ENCODE measurements around the gene ZNF213.
"Not testable (repeated sequence)": the region's sequence is repeated elsewhere in the genome, so short reads cannot be mapped to it uniquely, and the experiment has no call there.

The ZNF213 gene

DNA sequence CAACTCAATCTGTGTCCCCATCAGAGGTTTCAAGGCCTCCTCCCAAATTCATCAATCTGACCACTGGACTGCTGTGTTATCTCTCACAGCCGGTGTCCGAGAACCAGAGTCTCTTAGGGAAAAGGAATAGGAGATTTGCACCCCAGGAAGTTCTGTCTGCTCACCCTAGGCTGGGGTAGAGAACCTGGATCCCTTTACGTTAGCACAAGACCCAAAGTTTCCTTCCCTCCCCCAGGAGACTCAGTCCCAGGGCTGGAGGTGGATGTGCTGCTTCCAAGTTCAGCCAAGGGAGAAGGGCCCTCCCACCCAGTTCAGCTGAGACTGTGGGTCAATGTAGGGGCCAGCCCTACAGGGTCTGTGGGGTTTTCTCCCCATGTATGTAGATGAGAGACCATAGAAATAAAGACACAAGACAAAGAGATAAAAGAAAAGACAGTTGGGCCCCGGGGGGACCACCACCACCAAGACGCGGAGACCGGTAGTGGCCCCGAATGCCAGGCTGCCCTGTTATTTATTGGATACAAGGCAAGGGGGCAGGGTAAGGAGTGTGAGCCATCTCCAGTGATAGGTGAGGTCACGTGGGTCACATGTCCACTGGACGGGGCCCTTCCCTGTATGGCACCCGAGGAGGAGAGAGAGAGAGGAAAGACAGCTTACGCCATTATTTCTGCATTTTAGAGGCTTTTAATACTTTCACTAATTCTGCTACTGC is 30.4 kb downstream of the ZNF213 start:
- H3K27me3 Mint-ChIP-seq, result no peaks in the 10 kb centered on the region
- H3K36me3 Mint-ChIP-seq, result no peaks in the 10 kb centered on the region
- H3K9me3 Mint-ChIP-seq, result no peaks in the 10 kb centered on the region
- H3K27ac Mint-ChIP-seq, result peak overlapping the region; percentile 46
- peaks cover 8% of the 10 kb centered on the region for H3K4me1 Mint-ChIP-seq
- H3K4me3 Mint-ChIP-seq, result peak overlapping the region; percentile 51

DNA sequence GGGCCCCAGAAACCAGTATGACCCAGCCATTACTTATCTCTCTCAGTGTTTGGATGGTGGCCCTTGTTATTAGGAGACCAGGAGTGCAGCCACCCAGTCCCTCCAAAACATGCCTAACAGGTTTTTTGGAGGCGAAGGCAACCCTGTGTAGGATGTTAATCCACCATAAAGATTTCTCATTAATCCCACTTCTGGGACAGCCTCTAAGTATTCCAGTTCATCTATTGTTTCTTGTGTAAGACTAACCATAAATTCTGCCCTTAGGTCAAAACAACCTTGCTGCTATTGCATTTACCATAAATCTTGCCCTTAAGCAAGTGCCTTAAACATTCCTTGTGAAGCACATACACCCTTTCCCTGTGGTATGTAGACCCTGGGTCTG is 31.7 kb downstream of the ZNF213 start:
- Mint-ChIP-seq H3K4me3 (no peak overlapping the region), H3K4me1 (peaks cover 19% of the 10 kb centered on the region), H3K27ac (no peak overlapping the region), H3K27me3 (peaks cover 6% of the 10 kb centered on the region), H3K9me3 (no peaks in the 10 kb centered on the region), H3K36me3 (peaks cover 2% of the 10 kb centered on the region)

DNA sequence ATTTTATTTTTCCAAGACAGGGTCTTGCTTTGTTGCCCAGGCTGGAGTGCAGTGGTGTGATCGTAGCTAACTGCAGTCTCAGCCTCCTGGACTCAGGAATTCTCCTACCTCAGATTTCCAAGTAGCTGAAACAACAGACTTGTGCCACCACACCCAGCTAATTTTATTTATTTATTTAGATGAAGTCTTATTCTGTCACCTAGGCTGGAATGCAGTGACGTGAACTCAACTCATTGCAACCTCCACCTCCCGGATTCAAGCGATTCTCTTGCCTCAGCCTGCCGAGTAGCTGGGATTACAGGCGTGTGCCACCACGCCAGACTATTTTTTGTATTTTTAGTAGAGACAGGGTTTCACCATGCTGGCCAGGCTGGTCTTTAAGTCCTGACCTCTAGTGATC is 33.9 kb downstream of the ZNF213 start:
- H3K9me3 Mint-ChIP-seq, result not testable (repeated sequence)
- H3K4me1 Mint-ChIP-seq, result peaks cover 32% of the 10 kb centered on the region

DNA sequence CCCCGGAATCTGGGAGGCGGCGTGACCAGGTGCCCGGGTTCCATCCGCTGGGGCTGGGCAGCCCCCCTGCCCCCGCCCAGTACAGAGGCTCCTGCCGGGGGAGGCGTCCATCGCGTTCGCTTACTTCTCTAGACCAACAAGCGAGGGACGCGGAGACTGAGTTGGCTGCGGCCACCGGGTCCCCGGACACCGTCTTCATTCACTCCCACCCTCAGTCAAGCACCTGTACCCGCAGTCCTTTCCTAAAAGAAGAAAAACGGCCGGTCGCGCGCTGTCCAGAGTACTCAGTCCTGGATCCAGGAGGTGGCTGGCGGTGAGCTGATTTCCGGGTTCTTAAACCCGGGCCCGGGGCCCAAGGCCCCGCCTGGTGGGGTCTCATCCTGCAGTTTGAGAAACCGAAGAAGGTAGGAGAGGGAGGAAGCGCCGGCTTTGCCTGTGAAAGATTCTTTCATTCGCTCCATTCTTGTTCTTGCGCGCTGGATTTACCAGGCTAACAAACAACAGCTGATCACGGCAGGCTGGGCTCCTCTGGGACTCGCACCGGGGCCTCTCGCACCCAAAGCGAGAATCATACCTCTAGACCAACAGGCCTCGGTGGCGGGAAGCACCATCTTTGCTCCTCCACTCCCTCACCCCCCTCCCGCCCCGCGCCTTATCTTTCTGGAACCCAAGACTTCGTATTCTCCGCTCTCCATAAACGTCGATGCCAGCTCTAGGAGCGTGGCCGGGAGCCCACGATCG is 35.8 kb downstream of the ZNF213 start:
- H3K9me3 Mint-ChIP-seq, result no peaks in the 10 kb centered on the region
- H3K36me3 Mint-ChIP-seq, result peaks cover 2% of the 10 kb centered on the region
- peaks cover 19% of the 10 kb centered on the region for H3K27me3 Mint-ChIP-seq
- peaks cover 33% of the 10 kb centered on the region for H3K4me1 Mint-ChIP-seq
- peak overlapping the region; percentile 19 for H3K27ac Mint-ChIP-seq
- H3K4me3 Mint-ChIP-seq, result peak overlapping the region; percentile 87

More for the DNA sequence above, 33.9 kb downstream of the ZNF213 start:
- H3K27me3 Mint-ChIP-seq, H3K4me3 Mint-ChIP-seq, H3K36me3 Mint-ChIP-seq, H3K27ac Mint-ChIP-seq: not testable (repeated sequence)

DNA sequence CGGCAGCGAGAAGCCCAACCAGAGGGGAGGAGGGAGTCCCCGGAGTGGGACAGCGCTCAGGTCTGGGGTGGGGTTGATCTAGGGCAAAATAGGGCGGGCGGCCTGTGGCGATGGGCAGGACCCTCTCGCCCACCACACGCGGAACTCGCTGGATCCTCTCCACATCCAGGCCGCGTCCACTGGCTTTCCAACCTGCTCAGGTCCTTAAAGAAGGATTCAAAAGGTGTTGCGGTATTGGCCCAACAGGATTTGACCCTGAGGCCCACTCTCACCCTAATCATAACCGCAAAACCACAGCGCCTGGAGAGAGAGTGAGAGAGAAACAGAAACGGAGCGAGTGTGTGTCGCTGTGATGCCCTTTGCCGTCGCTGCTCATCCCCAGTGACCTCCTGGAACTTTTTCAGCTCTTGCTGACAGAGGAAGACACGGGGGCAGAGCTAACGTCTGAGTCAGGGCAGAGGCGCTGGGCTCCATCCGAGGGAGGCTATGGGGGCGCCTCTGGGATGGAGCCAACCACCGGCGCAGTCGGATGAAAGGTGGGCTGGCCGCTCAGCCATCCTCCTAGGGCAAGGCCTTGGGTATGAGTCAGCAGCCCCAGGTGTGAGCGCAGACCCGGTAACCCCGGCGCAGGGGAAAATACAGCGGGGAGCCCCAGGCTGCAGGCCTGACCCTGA is 36.5 kb downstream of the ZNF213 start:
- Mint-ChIP-seq H3K27me3 (peaks cover 25% of the 10 kb centered on the region), H3K27ac (peak overlapping the region; percentile 62), H3K9me3 (no peaks in the 10 kb centered on the region), H3K4me1 (peaks cover 31% of the 10 kb centered on the region), H3K36me3 (peaks cover 2% of the 10 kb centered on the region), H3K4me3 (peak overlapping the region; percentile 87)

DNA sequence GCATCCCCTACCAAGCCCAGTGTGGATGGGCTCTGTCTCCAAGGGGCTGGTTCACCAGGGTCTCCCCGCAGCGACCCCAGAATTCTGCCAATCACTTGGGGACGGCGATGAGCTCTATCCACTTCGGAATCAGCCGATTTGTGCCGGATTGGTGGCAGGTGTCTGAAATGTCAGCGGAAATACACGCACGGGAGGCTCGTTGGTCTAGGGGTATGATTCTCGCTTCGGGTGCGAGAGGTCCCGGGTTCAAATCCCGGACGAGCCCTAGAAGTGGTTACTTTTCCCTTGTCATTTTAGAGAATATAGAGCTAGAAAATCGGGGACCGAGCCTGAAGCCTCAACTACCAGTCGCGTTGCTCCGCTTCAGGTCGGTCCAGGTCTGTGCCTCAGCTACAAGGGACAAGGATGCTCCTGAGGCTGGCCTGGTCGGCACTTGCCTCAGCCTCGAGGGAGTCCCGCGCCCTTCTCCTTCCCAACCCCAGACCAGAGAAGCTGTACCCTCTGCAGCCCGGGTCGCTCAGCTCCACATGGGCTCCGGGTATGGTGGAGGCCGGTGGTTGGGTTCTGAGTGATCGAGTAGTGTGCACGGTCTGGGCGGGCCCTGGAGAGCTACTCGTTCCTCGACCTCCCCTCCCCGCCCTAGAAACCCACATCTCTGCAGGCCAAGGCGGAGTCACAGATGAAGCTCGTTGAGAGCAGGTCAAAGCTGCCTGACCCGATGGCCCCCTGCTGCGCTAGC is 37.2 kb downstream of the ZNF213 start:
- Mint-ChIP-seq H3K9me3 (no peaks in the 10 kb centered on the region), H3K36me3 (peaks cover 2% of the 10 kb centered on the region), H3K27ac (peak overlapping the region; percentile 62), H3K4me1 (peaks cover 31% of the 10 kb centered on the region), H3K4me3 (peak overlapping the region; percentile 87), H3K27me3 (peaks cover 26% of the 10 kb centered on the region)

DNA sequence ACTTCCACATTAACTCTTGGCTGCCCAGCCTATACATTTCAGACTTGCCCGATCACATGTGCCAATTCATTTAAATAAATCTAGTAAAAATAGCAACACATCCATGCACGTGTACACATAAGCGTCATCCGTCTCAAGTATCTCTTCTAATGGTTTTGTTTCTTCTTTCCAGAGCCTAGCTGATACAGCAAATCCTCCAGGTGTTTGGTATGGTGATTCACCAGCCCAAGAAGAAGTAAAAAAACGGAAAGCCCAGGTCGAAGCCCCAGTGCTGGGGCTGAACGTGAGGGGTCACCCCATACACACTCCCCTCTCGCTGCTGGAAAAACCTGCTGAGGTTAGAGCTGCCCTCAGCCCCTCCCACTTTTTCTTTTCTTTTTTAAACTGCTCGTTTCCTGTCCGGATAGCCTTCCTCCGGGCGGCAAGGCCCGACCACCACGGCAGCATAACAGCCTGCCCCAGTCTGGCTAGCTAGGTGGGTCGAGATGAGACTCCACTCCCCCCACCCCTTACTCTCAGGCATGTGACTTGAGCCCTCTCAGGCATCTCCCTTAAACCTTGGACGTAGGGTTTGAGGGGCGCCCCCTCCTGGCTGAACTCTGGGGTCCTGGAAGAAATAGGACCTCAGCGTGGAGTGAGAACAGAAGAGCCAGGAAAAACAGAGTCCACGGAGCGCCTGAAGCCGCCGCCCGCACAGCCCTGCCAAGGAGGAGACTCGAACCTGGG is 39.2 kb downstream of the ZNF213 start:
- peak overlapping the region; percentile 55 for H3K4me3 Mint-ChIP-seq
- H3K9me3 Mint-ChIP-seq, result no peaks in the 10 kb centered on the region
- H3K27me3 Mint-ChIP-seq, result peaks cover 33% of the 10 kb centered on the region
- peak overlapping the region; percentile 59 for H3K27ac Mint-ChIP-seq
- H3K4me1 Mint-ChIP-seq, result peaks cover 31% of the 10 kb centered on the region
- peaks cover 2% of the 10 kb centered on the region for H3K36me3 Mint-ChIP-seq

DNA sequence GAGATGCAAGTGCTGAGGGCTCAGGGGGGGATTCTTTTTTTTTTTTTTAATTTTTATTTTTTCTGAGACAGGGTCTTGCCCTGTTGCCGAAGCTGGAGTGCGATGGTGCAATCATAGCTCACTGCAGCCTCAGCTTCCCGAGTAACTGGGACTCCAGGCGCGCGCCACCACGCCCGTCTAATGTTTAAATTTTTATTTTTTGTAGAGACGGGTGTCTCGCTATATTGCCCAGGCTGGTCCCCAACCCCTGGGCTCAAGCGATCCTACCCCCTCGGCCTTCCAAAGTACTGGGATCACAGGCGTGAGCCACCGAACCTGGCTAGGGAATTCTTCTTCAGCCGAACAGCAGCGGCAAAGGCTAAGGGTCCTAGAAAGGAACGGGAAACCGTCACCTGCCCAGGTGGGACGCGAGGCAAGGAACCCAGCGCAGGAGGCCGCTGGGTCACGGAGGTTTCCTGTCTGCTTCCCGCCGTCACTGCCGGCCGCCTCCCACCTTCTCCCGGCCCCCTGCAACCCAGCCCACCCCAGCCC is 39.9 kb downstream of the ZNF213 start:
- Mint-ChIP-seq H3K4me3 (no peak overlapping the region), H3K36me3 (peaks cover 4% of the 10 kb centered on the region), H3K9me3 (no peaks in the 10 kb centered on the region), H3K27me3 (peaks cover 38% of the 10 kb centered on the region), H3K27ac (no peak overlapping the region), H3K4me1 (peaks cover 31% of the 10 kb centered on the region)

DNA sequence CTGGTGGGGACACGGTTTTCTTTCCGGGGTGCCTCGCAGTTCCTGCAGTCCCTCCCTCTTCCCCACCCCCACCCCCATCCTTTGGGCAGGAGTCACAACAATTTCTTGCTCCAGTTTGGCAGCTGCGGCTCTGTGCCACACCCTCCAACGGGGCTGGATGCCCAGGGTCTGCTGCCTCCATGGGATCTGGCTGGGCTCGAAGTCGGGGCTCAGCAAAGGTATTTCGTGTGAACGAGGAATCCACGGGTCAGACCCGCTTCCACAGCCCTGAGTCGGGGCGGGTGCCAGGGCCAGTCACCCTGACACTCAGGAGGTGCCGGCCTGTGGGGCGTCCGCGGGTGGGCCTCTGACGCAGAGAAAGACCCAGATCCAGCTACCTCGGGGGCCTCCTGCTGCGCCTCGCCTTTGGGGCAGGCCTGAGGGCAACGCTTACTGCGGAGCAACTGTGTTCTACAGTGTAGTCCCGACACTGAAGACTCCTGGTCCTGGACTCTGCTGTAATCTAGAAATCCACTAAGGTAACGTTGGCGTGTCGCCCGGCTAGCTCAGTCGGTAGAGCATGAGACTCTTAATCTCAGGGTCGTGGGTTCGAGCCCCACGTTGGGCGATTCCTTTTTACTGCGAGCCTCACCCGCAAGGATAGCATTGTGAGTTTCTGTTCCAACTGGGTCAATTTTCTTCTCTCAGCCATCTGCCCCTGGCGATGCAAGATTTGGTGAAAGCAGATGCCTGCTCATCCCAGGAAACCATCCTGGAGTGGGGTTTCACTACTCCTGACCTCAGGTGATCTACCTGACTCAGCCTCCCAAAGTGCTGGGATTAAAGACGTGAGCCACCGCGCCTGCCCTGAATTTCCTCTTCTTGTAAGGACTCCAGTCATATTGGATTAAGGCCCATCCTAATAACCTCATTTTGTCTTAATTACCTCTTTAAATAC is 40.6 kb downstream of the ZNF213 start:
- Mint-ChIP-seq H3K27ac (no peak overlapping the region), H3K36me3 (peaks cover 4% of the 10 kb centered on the region), H3K27me3 (peaks cover 40% of the 10 kb centered on the region), H3K4me3 (peak overlapping the region; percentile 11), H3K4me1 (peaks cover 31% of the 10 kb centered on the region), H3K9me3 (no peaks in the 10 kb centered on the region)

DNA sequence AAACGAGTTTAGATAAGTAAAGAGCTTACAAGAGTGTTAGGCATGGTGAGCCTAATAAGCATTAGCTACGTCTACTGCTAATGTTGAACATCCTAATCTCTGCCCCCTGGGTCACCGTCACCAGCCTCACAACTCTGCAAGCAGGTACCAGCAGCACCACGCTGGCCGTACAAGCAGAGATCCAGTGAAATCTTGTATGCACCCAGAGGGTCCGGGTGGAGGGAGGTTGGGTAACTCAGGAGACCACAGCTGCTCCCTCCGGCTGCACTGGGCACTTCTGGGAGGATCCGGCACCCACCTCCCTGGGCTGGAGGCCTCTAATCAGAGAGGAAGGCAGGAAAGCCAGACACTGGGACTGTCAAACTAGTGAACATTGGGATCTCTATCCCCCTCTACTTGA is 44.8 kb downstream of the ZNF213 start:
- Mint-ChIP-seq H3K4me1 (peaks cover 19% of the 10 kb centered on the region), H3K9me3 (no peaks in the 10 kb centered on the region), H3K27ac (no peak overlapping the region), H3K4me3 (no peak overlapping the region), H3K36me3 (peaks cover 6% of the 10 kb centered on the region), H3K27me3 (peaks cover 54% of the 10 kb centered on the region)

DNA sequence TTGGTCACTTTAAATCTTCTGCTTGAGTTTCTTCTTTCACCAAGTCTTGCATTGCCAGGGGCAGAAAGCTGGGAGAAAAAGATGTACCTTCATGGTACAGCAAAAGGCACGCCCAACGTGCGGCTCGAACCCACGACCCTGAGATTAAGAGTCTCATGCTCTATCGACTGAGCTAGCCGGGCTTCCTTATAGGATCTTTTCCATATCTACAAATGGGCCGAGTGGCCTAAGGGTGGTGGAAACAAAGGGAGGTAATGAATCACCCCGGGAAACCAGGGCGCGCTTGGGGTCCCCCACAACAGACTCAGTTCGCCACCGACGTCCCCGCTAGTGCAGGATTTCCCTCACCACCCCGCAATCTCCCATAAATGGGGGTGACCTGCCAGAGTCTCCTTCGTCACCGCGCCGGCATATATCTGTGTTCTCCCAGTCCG is 45.6 kb downstream of the ZNF213 start:
- H3K27me3 Mint-ChIP-seq, result peaks cover 54% of the 10 kb centered on the region
- peaks cover 6% of the 10 kb centered on the region for H3K36me3 Mint-ChIP-seq
- no peaks in the 10 kb centered on the region for H3K9me3 Mint-ChIP-seq
- H3K27ac Mint-ChIP-seq, result no peak overlapping the region
- no peak overlapping the region for H3K4me3 Mint-ChIP-seq
- peaks cover 19% of the 10 kb centered on the region for H3K4me1 Mint-ChIP-seq

DNA sequence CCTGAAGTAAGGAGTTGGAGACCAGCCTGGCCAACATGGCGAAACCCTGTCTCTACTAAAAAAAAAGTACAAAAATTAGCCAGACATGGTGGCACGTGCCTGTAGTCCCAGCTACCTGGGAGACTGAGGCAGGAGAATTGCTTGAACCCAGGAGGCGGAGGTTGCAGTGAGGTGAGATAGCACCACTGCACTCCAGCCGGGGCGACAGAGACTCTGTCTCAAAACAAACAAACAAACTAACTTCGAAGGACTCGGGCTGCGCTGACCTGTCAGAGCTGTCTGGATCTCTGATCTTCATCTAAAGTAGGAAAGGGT is 47.4 kb downstream of the ZNF213 start:
- not testable (repeated sequence) for H3K9me3 Mint-ChIP-seq, H3K36me3 Mint-ChIP-seq

DNA sequence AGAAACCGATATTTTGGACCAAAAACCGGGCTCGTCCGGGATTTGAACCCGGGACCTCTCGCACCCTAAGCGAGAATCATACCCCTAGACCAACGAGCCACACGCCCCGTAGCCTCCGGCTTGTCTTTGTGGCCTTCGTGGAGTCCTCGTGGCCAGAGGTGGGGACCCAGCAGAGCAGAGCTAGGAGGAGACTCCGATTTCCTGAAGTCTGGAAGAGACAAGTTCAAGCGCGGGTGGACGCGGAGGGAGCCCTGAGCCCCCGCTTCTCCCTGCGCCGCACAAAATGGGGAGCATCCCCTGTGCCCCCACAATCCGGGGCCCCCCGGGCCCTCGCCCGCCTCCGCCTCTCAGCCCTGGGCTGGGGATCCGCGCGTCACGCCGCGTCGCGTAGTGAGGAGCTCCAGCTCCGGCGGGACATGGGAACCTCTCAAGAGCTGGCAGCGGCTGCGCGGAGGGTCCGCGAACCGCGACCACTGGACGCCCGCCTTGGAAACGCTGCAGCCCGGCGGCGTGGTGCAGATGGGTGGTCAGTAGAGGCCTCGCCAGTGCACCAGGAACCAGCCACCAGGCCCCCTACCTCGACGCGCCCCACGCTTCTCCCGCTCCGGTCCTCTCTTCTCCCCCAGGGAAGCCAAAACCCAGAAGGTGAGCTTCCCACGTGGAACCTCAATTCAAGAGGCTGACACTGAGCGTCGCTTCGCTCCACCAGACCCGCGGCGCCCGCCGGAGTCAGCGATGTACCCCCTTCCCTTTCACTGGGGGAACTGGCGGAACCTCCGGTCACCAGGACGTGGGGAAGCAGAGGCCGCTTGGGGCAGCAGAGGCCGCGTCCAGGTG is 48.0 kb downstream of the ZNF213 start:
- H3K27me3 Mint-ChIP-seq, result peaks cover 53% of the 10 kb centered on the region
- H3K4me1 Mint-ChIP-seq, result peaks cover 25% of the 10 kb centered on the region
- peak overlapping the region; percentile 98 for H3K27ac Mint-ChIP-seq
- no peaks in the 10 kb centered on the region for H3K9me3 Mint-ChIP-seq
- peak overlapping the region; percentile 82 for H3K4me3 Mint-ChIP-seq
- H3K36me3 Mint-ChIP-seq, result peaks cover 6% of the 10 kb centered on the region

More for the DNA sequence above, 47.4 kb downstream of the ZNF213 start:
- Mint-ChIP-seq H3K27ac (peak overlapping the region; percentile 98), H3K4me3 (peak overlapping the region; percentile 77), H3K4me1 (peaks cover 19% of the 10 kb centered on the region), H3K27me3 (peaks cover 51% of the 10 kb centered on the region)

All from activated naive CD4-positive, alpha-beta T cell treated with anti-CD3 and anti-CD28 coated beads, Interleukin-2, amount 50 U/mL, for 24 hours (primary cell).